Small intestine (tissue), 7 donors: Measurements from ENCODE around the gene SLC17A2. TPM values are rescaled to one million over a fixed set of nuclear protein-coding genes. Genes with fewer than 3 reads are reported as not detected.

ENCODE experiments used
- DNase-seq, 2 donors: peaks; one replicate each; pipeline versions ENCODE4 v3.0.0 to v3.0.0-alpha.2; 2013
- FAIRE-seq: peaks from 2 replicates; lab custom pipeline; 2012; peaks lifted over from hg19 to GRCh38; lab: Jason Lieb, UNC
- H3K27ac ChIP-seq, 3 donors: one replicate each; pipeline ENCODE4 v1.5.1; 2013; ENCODE audit warnings: low read length in 2 of 3, mild to moderate bottlenecking in 2 of 3, control low read depth in 1 of 3, inconsistent platforms in 1 of 3, low read depth in 1 of 3, moderate library complexity in 1 of 3
- H3K27me3 ChIP-seq, 3 donors: one replicate each; pipeline ENCODE4 v1.6.1; 2013; ENCODE audit warnings: low read length in 3 of 3, inconsistent platforms in 1 of 3; ENCODE audit not compliant: control insufficient read depth in 3 of 3, insufficient read depth in 3 of 3
- H3K36me3 ChIP-seq, 3 donors: one replicate each; pipeline ENCODE4 v1.6.1; 2013; ENCODE audit warnings: low read length in 3 of 3, inconsistent platforms in 1 of 3, low read depth in 1 of 3, mild to moderate bottlenecking in 1 of 3, moderate library complexity in 1 of 3; ENCODE audit not compliant: control insufficient read depth in 3 of 3, insufficient read depth in 2 of 3
- H3K4me1 ChIP-seq, 3 donors: one replicate each; pipeline ENCODE4 v1.6.1; 2013; ENCODE audit warnings: low read length in 2 of 3, inconsistent platforms in 1 of 3, low read depth in 1 of 3, mild to moderate bottlenecking in 1 of 3, moderate library complexity in 1 of 3; ENCODE audit not compliant: control insufficient read depth in 3 of 3, insufficient read depth in 2 of 3
- H3K4me3 ChIP-seq, 3 donors: one replicate each; pipeline ENCODE4 v1.5.1; 2013; ENCODE audit warnings: low read length in 3 of 3, control low read depth in 1 of 3, inconsistent platforms in 1 of 3, low read depth in 1 of 3, mild to moderate bottlenecking in 1 of 3, moderate library complexity in 1 of 3
- H3K9me3 ChIP-seq, 2 donors: one replicate each; pipeline ENCODE4 v1.6.1; 2013; ENCODE audit warnings: low read depth in 1 of 2, low read length in 1 of 2; ENCODE audit not compliant: control insufficient read depth in 2 of 2, insufficient read depth in 1 of 2
- WGBS, 3 donors: extraction: QIAGEN DNeasy Blood & Tissue Kit; methylation state at CpG; one replicate each; pipeline ENCODE4 v1.1.7; 2013; 5-methylcytosine and 5-hydroxymethylcytosine counted together
- polyA plus RNA-seq, 4 donors: library from polyadenylated mRNA; stranded (reverse) in 3 of 4; unstranded in 1 of 4; fragments of 200-250 nt in 3 of 4; fragments of 120-200 nt in 1 of 4; gene quantifications; one replicate each; pipeline versions ENCODE4 v1.2.1 to v1.2.3, GENCODE V29; 2013
- donor health status: healthy with polysubstance abuse.
- donor health status: control.
- donor health status: control.
- donor health status: Bipolar disorder and iron deficiency.
- donor health status: healthy.

Gene SLC17A2
- polyA plus RNA-seq, 4 donors, result 0.04 TPM; not detected in 3

DNA sequence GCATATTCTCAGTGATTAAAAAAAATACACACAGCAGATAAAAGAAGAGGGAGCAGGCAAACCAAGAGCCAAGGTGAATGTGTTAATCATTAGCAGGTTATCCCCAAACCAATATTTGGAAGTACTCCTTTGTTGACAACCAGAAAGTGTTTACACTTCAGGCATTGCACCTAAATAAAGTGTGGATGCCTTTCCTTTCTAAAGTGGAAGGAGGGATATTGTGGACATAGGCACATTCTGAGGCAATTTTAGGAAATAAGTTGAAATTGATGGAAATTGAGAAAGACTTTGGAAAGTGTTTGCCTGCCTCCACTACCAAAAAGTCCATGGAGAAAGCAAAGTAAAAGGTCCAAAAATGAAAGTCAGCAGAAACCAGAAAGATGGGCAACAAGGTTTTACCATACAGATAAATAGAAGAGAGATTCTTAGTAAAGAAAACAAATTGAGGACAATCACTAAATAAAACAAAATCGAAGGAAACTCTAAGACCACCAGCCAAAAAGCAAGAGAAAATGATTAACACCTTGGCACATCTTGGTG, 22.9 kb downstream of the SLC17A2 start:
- Histone ChIP-seq H3K27me3 (no peaks in the 10 kb centered on the region), H3K9me3 (no peaks in the 10 kb centered on the region), H3K4me3 (no peak overlapping the region), H3K36me3 (no peaks in the 10 kb centered on the region), H3K4me1 (no peaks in the 10 kb centered on the region), H3K27ac (no peak overlapping the region)
- FAIRE-seq (no peak), DNase-seq (no peak)
- WGBS, 3 donors, result 41 to 60% (median 59%) methylated on average over 1 of the region's 1 CpG

DNA sequence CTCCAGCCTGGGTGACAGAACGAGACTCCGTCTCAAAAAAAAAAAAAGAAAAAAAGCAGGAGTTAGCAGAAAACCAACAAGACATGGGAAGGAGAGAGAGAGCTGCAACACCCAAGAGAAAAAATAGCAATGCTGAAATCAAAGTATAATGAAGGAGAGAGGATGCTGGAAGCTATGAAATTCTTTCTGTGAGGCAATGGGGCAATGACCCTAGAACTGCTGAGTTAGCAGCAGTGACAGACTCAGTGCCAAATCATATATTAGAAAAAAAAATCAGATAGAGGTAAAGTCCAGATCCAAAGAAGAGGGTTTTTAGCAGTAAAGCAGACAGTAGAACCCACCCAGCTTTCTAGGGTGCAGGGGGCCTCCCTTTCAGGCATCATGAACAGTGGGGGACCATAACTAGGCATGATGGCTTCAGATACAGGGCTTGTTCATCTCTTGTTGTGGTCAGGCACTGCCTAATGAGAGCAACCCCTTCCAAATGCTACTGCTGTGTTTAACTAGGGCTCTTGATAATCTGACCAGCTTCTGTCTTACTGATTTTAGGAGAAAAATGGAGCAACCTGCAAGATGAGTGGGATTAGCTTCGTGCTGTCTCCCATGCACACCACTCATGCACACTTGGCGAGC, 26.9 kb downstream of the SLC17A2 start:
- Histone ChIP-seq H3K27ac (no peak overlapping the region), H3K27me3 (no peaks in the 10 kb centered on the region), H3K4me1 (peaks cover 0 to 15% (median 0%) of the 10 kb centered on the region in 3 donors), H3K36me3 (no peaks in the 10 kb centered on the region), H3K4me3 (no peak overlapping the region), H3K9me3 (no peaks in the 10 kb centered on the region)
- 86 to 94% (median 94%) methylated on average over 4 of the region's 4 CpGs for WGBS, 3 donors
- no peak for DNase-seq
- FAIRE-seq, result no peak

DNA sequence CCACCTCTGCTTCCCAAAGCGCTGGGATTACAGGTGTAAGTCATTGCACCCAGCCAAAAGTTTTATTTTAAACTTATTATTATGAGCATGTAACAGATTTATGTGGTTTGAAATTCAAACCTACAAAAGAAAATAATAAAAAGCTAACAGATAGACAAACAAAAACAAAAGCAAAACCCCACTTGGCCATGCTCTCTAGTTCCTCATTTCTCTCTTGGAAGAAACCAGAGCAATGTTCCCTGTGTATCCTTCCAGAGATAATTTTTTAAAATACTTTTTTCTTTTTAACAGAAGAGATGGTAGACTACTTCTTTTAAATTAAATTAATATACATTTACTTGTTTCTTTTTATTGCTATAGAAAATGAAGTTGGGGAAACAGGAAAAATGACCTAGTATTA, 28.4 kb downstream of the SLC17A2 start:
- H3K27ac ChIP-seq, result no peak overlapping the region
- H3K4me1 ChIP-seq, result peaks cover 0 to 16% (median 0%) of the 10 kb centered on the region in 3 donors
- 89 to 97% (median 97%) methylated on average over 1 of the region's 1 CpG for WGBS, 3 donors
- no peak for FAIRE-seq
- H3K4me3 ChIP-seq, result no peak overlapping the region
- DNase-seq, result no peak
- H3K9me3 ChIP-seq, result no peaks in the 10 kb centered on the region
- H3K36me3 ChIP-seq, result no peaks in the 10 kb centered on the region
- no peaks in the 10 kb centered on the region for H3K27me3 ChIP-seq

DNA sequence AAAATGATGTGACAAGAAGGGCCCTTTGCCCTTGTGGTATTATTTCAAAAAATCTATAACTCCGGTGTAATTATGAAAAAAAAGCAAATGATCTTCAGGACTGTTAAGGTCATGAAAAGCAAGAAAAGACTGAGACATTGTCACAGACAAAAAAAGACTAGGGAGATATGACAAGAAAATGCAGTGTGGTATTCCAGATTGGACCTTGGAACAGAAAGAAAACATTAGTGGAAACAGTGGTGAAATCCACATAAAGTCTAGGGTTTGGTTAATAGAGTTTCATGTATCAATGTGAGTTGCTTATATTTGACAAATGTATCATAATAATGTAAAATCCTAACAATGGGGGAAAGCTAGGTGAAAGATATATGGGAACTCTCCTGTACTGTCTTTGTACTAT, 29.6 kb downstream of the SLC17A2 start:
- 51 to 84% (median 52%) methylated on average over 1 of the region's 1 CpG for WGBS, 3 donors
- FAIRE-seq, result no peak

DNA sequence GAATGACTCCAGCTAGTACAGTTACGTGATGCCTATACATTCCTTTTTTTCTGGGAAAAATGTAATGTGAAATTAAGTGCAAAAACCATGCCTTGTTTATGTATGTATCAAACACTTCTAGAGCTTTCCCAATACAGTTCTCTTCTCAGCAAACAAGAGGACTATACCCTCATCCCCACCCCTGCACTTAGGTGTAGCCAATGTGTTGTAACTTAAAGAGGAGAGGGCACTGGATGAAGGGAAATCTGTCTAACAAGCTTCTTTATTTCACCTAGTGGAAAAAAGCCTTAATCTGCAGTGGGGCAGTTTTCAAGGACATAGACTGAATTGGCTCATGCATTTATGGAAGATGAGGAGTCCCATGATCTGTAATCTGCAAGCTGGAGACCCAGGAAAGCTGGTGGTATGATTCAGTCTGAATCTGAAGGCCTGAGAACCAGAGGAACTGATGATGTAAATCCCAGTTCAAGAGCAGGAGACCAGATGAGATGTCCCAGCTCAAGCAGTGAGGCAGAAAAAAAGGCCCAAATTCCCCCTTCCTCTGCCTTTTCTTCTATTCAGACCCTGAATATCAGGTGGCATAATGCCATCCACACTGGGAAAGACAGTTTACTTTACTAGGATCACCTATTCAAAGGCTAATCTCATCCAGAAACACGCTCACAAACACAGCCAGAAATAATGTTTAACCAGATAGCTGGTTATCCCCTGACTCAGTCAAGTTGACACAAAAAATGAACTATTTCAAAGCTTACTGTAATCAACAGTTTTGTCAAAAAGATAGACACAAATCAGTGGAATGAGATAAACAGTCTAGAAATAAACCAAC, 30.7 kb downstream of the SLC17A2 start:
- no peak for FAIRE-seq
- H3K36me3 ChIP-seq, result no peaks in the 10 kb centered on the region
- WGBS, 3 donors, result 64 to 78% (median 74%) methylated on average over 2 of the region's 2 CpGs
- peaks cover 0 to 16% (median 0%) of the 10 kb centered on the region in 3 donors for H3K4me1 ChIP-seq
- H3K27me3 ChIP-seq, result no peaks in the 10 kb centered on the region
- peak in 1 of 2 donors; percentile 28 for DNase-seq
- H3K4me3 ChIP-seq, result no peak overlapping the region
- no peaks in the 10 kb centered on the region for H3K9me3 ChIP-seq
- peak overlapping the region in 1 of 3 donors; percentile 42 for H3K27ac ChIP-seq

More for the DNA sequence above, 29.6 kb downstream of the SLC17A2 start:
- DNase-seq, result no peak
- H3K4me3 ChIP-seq, result no peak overlapping the region
- H3K9me3 ChIP-seq, result no peaks in the 10 kb centered on the region
- no peaks in the 10 kb centered on the region for H3K27me3 ChIP-seq
- no peaks in the 10 kb centered on the region for H3K36me3 ChIP-seq
- no peak overlapping the region for H3K27ac ChIP-seq
- H3K4me1 ChIP-seq, result peaks cover 0 to 16% (median 0%) of the 10 kb centered on the region in 3 donors

DNA sequence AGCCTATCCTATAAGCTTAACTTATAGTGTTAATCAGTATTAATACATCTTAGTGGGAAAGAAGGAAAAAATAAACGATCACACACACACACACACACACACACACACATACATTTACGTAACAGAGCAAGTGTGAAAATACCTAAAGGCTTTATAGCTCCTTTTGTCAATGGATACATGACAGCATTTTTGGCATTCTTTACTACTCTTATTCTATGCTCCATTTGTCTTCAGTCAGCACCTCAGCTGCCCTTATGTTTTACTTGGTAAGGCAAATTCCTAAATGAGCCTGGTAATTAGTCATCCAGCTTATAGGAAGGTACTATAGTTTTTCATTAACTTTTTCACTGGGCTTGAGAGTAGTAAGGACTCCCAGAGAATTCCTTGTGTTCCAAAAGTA, 31.4 kb downstream of the SLC17A2 start:
- no peaks in the 10 kb centered on the region for H3K9me3 ChIP-seq
- H3K4me1 ChIP-seq, result peaks cover 0 to 16% (median 0%) of the 10 kb centered on the region in 3 donors
- no peaks in the 10 kb centered on the region for H3K27me3 ChIP-seq
- FAIRE-seq, result no peak
- H3K36me3 ChIP-seq, result no peaks in the 10 kb centered on the region
- 64 to 83% (median 73%) methylated on average over 2 of the region's 2 CpGs for WGBS, 3 donors
- no peak overlapping the region for H3K27ac ChIP-seq
- H3K4me3 ChIP-seq, result no peak overlapping the region
- peak in 1 of 2 donors; percentile 41 for DNase-seq

DNA sequence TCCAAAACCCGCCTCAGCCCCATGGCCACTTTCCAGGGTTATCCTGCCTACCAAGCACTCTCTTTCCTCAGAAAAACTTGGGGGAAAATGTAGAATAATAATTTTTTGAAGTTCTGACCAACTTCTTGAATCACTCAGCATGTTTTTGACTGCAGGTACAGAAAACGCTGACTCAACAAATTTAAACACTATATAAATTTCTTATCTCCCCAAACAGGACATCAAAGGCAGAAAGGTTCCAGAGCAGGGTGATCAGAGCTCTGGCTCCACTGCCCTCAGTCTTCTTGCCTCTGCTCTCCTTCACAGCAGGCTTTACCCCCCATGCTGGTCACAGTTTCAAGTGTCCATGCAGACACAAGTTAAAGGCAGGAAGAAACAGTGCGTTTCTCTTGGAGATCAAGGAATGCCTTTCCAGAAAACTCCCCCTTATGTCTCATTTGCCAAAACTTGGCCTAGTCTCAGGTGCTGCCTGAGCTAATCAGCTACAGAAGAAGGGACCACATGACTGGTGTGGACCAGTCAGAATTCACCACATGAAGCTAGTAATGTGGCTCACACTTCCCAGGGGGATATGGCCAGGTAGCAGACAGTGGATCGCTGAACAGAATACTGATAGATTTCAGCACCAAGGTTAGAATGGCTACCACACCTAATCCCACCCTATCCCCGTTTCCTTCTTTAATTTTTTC, 32.1 kb downstream of the SLC17A2 start:
- Histone ChIP-seq H3K4me3 (no peak overlapping the region), H3K36me3 (no peaks in the 10 kb centered on the region), H3K27me3 (no peaks in the 10 kb centered on the region), H3K9me3 (no peaks in the 10 kb centered on the region), H3K27ac (no peak overlapping the region), H3K4me1 (peaks cover 0 to 16% (median 0%) of the 10 kb centered on the region in 3 donors)
- whole genome bisulfite sequencing, 3 donors, result 80 to 83% (median 81%) methylated on average over 5 of the region's 5 CpGs
- DNase-seq (no peak), FAIRE-seq (no peak)

DNA sequence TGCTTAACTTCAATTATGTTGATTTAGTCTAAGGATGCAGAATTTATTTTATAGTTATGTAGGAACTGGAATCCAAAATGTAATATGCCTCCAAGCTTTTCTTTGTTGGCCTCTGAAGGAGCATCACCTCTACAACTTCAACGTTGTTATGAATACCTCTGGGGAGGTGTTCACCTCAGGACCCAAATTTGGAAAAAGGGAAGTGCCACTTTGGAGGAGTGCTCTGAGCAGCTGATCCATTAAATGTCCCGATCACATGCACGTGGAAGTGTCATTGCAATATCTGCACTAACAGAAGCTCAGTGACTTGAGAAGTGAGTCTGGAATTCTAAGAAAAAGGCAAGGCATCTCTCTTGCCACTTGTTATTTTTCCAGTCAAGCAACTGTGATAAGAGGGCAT, 34.2 kb downstream of the SLC17A2 start:
- FAIRE-seq, result no peak
- 87 to 92% (median 90%) methylated on average over 3 of the region's 3 CpGs for WGBS, 3 donors
- DNase-seq, result no peak
- Histone ChIP-seq H3K9me3 (no peaks in the 10 kb centered on the region), H3K4me1 (peaks cover 0 to 16% (median 0%) of the 10 kb centered on the region in 3 donors), H3K4me3 (no peak overlapping the region), H3K27me3 (no peaks in the 10 kb centered on the region), H3K27ac (no peak overlapping the region), H3K36me3 (no peaks in the 10 kb centered on the region)
